GM23248 (cell line): ENCODE results near the gene SUSD4.

Experiments
- EZH2 ChIP-seq: fragments of 200-600 bp; sonication (generic); IDR thresholded peaks from 2 replicates; pipeline ENCODE4 v1.6.1; 2018; ENCODE audit warnings: antibody characterized with exemption, mild to moderate bottlenecking; ENCODE audit not compliant: insufficient read depth, poor library complexity, severe bottlenecking
- EZH2phosphoT487 ChIP-seq: fragments of 200-600 bp; sonication (generic); IDR thresholded peaks from 2 replicates; pipeline ENCODE4 v1.6.1; 2018; ENCODE audit warnings: antibody characterized with exemption, moderate library complexity, mild to moderate bottlenecking, low read depth; ENCODE audit not compliant: insufficient read depth

DNA sequence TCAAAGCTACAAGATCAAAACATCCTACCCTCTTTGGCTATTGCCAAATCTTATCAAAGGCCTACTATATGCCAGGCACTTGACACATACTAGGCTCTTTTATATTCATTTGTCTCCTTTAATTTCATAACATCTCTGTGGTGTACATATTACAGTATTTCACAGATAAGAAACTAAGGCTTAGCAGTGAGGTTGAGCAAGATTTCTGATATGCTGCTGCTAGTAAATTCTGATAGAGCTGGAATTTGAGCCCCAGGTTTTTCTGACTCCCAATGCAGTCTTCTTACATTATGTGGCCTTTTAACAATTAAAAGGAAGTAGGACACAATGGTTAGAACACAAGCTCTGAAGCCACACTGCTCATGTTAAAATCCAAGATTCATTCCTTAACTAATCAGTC, 46.1 kb upstream of the SUSD4 start:
- no peak for TF ChIP-seq EZH2
- TF ChIP-seq EZH2phosphoT487, result no peak
